Vein endothelial cell (primary cell): ENCODE data around the gene WNT6. TPM values are rescaled to one million over a fixed set of nuclear protein-coding genes. Genes with fewer than 3 reads are reported as not detected.

ENCODE experiments used
- small RNA-seq: library from RNA; depleted of rRNA; stranded (forward); fragments of <200 nt; gene quantifications from one replicate; pipeline ENCODE3, GENCODE V24; 2012
- total RNA-seq: library from RNA; depleted of rRNA; stranded (reverse); fragments of >200 nt; gene quantifications from 2 replicates; pipeline ENCODE4 v1.2.3, GENCODE V29; 2012

WNT6 gene
- total RNA-seq, result not detected in 2 replicates

GRCh38 chr2:218859556-218859987 lies at the start of gene WNT6:
Gene WNT6, plus strand, starts transcription at chr2:218859805. Its CDS starts 233 bp downstream, at chr2:218860038.

GRCh38 chr2:218831378-218831990 lies 28.1 kb upstream of the WNT6 start, which contains the start of gene PRKAG3:
Gene PRKAG3, minus strand, starts transcription at chr2:218831803.

GRCh38 chr2:218880102-218880858 lies 20.7 kb downstream of the WNT6 start, which contains the start of gene WNT10A:
Gene WNT10A, plus strand, starts transcription at chr2:218880852. Its CDS starts 144 bp downstream, at chr2:218880996.

Small RNAs within 50 kb of the gene (small RNA-seq; reads per million reads assigned to genes)
- gene RNU6-642P, result not detected

Other genes with a start within 250 kb of the WNT6 start
- gene ZNF142, start 200.2 kb upstream of the WNT6 start, total RNA-seq, result 22.4 and 25.5 TPM in 2 replicates
- 27.4 and 32.1 TPM in 2 replicates for gene BCS1L, start 200.1 kb upstream of the WNT6 start, total RNA-seq
- 49.0 and 56.6 TPM in 2 replicates for gene RNF25, start 187.8 kb upstream of the WNT6 start, total RNA-seq
- gene STK36, start 187.7 kb upstream of the WNT6 start, total RNA-seq, result 14.7 and 20.7 TPM in 2 replicates
- 15.0 and 20.5 TPM in 2 replicates for gene TTLL4, start 149.0 kb upstream of the WNT6 start, total RNA-seq
- 6.3 and 9.1 TPM in 2 replicates for gene CYP27A1, start 77.7 kb upstream of the WNT6 start, total RNA-seq
- not detected in 2 replicates for gene PRKAG3, start 28.0 kb upstream of the WNT6 start, total RNA-seq
- gene WNT10A, start 21.0 kb downstream of the WNT6 start, total RNA-seq, result not detected in 2 replicates
- gene CDK5R2, start 99.9 kb downstream of the WNT6 start, total RNA-seq, result not detected in 2 replicates
- not detected in 2 replicates for gene FEV, start 125.4 kb downstream of the WNT6 start, total RNA-seq
- gene CRYBA2, start 133.6 kb downstream of the WNT6 start, total RNA-seq, result not detected in 2 replicates
- not detected in 2 replicates for gene CFAP65, start 181.7 kb downstream of the WNT6 start, total RNA-seq
- gene IHH, start 201.1 kb downstream of the WNT6 start, total RNA-seq, result 0.33 TPM in 1 of 2 replicates, not detected in the other